ENCODE results near the gene NKX1-1.

DNA sequence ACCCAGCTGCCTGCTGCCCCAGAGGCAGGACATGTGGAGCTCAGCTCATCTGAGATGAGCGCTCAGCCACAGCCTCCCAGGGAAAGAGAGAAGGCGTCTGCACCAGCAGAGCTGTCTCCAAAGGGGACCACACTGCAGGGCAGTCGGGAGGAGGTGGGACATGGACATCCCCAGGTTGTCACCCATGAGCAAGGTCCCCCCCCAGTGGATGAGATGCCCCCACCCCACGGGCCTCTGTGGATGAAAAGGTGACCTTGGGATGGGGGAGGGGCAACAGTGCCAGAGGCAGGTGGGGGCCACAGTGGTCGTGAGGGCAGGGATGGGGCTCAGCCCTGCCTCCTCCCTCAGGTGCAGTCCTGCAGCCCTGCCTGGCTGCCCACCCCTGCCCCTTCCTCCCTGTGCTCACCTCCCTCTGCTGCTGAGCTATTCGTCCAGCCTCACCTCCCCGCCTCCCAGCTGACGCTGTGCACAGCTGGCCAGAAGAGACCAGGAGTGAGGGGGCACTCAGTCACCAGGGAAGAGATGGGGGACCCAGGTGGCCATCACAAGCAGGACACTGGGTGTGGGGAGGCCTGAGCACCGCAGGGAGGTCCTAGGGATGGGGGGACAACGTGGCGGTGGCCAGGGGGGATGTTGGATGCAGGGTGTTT, 9.3 kb downstream of the NKX1-1 start:
- TF ChIP-seq, protein P1, sequence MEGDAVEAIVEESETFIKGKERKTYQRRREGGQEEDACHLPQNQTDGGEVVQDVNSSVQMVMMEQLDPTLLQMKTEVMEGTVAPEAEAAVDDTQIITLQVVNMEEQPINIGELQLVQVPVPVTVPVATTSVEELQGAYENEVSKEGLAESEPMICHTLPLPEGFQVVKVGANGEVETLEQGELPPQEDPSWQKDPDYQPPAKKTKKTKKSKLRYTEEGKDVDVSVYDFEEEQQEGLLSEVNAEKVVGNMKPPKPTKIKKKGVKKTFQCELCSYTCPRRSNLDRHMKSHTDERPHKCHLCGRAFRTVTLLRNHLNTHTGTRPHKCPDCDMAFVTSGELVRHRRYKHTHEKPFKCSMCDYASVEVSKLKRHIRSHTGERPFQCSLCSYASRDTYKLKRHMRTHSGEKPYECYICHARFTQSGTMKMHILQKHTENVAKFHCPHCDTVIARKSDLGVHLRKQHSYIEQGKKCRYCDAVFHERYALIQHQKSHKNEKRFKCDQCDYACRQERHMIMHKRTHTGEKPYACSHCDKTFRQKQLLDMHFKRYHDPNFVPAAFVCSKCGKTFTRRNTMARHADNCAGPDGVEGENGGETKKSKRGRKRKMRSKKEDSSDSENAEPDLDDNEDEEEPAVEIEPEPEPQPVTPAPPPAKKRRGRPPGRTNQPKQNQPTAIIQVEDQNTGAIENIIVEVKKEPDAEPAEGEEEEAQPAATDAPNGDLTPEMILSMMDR (conservative IDR thresholded peaks at IDR 0.05 in 1 of 2, IDR thresholded peaks at IDR 0.05 in 1 of 2; ENCODE audit: extremely low read depth in 1 of 2, insufficient read depth in 1 of 2, low read depth in 1 of 2, low read length in 2 of 2): no peak
- no peak for TF ChIP-seq EZH2 (IDR thresholded peaks at IDR 0.05; ENCODE audit: borderline replicate concordance, low read length)
